Measurements from ENCODE around the gene COMMD1. TPM values are rescaled to one million over a fixed set of nuclear protein-coding genes. Genes with fewer than 3 reads are reported as not detected.

The COMMD1 gene
- total and polyA plus RNA-seq, 2 donors (not counting 1 experiment from before 2014, with no cell fraction given), result 38.6 to 49.3 TPM

DNA sequence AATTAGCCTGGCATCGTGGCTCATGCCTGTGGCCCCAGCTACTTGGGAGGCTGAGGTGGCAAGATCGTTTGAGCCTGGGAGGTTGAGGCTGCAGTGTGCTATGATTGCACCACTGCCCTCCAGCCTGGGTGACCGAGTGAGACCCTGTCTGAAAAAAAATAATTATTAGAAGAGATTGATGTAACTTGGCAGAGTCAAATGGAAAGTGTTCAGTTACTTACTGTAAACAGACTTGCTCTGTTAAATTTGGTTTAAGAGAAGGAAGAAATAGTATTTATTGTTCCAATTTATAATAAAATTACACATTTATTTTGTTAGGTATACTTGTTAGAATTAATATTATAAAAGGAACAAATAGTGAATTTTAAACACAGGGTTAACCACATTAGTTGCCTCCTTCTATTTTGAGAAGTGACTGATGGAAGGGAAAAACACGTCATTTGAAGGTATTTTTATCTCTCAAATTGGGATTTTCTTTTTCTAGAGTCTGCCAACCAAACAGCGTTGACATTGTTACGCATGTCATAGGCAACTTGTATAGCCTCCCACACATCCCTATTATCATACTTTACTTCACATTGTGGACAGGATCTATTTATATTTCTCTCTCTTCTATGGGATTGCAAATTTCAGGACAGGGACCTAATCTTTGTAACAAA lies 171.6 kb downstream of the COMMD1 start:
- Histone ChIP-seq H3K79me2 (ENCODE audit: control insufficient read depth, insufficient read depth, low read length) (no peaks in the 10 kb centered on the region), H3K9ac (ENCODE audit: insufficient read depth, low read length) (no peak overlapping the region), H3K27ac (ENCODE audit: insufficient read depth, low read length) (no peak overlapping the region), H3K4me1 (ENCODE audit: control insufficient read depth, extremely low read depth, insufficient read depth, low read length) (no peaks in the 10 kb centered on the region), H3K4me2 (ENCODE audit: extremely low read depth, insufficient read depth, low read length) (no peak overlapping the region), H4K20me1 (ENCODE audit: control insufficient read depth, extremely low read depth, insufficient read depth, low read length) (no peaks in the 10 kb centered on the region), H3K27me3 (ENCODE audit: control insufficient read depth, insufficient read depth, low read length) (no peaks in the 10 kb centered on the region), H2AFZ (ENCODE audit: low read length) (no peak overlapping the region), H3K9me3 (ENCODE audit: control insufficient read depth, insufficient read depth, low read depth, low read length) (no peaks in the 10 kb centered on the region), H3K4me3 (replicated peaks in 1 of 4; ENCODE audit: control extremely low read depth in 1 of 4, insufficient read depth in 1 of 4, low read depth in 3 of 4, low read length in 4 of 4) (no peak overlapping the region), H3K36me3 (ENCODE audit: control insufficient read depth, insufficient read depth, low read length) (no peaks in the 10 kb centered on the region)
- peak in 1 of 2 donors; percentile 34 for DNase-seq (ENCODE audit: low read depth in 2 of 2)
- no peak for TF ChIP-seq EZH2 (IDR thresholded peaks at IDR 0.05; ENCODE audit: low read length, missing control alignments)
- TF ChIP-seq, protein P1, sequence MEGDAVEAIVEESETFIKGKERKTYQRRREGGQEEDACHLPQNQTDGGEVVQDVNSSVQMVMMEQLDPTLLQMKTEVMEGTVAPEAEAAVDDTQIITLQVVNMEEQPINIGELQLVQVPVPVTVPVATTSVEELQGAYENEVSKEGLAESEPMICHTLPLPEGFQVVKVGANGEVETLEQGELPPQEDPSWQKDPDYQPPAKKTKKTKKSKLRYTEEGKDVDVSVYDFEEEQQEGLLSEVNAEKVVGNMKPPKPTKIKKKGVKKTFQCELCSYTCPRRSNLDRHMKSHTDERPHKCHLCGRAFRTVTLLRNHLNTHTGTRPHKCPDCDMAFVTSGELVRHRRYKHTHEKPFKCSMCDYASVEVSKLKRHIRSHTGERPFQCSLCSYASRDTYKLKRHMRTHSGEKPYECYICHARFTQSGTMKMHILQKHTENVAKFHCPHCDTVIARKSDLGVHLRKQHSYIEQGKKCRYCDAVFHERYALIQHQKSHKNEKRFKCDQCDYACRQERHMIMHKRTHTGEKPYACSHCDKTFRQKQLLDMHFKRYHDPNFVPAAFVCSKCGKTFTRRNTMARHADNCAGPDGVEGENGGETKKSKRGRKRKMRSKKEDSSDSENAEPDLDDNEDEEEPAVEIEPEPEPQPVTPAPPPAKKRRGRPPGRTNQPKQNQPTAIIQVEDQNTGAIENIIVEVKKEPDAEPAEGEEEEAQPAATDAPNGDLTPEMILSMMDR (conservative IDR thresholded peaks at IDR 0.05 in 1 of 2, IDR thresholded peaks at IDR 0.05 in 1 of 2; ENCODE audit: low read depth in 1 of 2, low read length in 2 of 2), result no peak

DNA sequence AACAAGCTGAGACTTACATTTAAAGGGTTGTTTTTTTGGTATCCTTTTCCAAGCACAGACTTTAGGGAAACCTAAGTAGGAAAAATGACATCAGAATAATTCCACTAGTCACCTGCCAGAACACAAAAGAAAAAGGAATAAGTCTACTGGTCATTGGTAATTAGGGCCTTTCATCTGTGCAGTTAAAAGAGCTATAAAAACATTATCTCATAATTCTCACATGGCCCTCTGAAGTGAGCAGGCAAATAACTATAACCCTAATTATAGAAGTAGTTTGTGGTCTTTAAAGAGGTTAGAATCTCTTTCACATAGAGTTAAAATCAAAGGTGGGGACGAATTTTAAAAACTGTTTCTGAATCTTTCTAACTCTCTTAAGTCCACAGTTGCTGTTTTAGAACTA lies 179.3 kb downstream of the COMMD1 start:
- Histone ChIP-seq H2AFZ (ENCODE audit: low read length) (no peak overlapping the region), H3K4me1 (ENCODE audit: control insufficient read depth, extremely low read depth, insufficient read depth, low read length) (no peaks in the 10 kb centered on the region), H3K79me2 (ENCODE audit: control insufficient read depth, insufficient read depth, low read length) (no peaks in the 10 kb centered on the region), H3K27ac (ENCODE audit: insufficient read depth, low read length) (no peak overlapping the region), H3K9ac (ENCODE audit: insufficient read depth, low read length) (no peak overlapping the region), H3K36me3 (ENCODE audit: control insufficient read depth, insufficient read depth, low read length) (no peaks in the 10 kb centered on the region), H3K4me3 (replicated peaks in 1 of 4; ENCODE audit: control extremely low read depth in 1 of 4, insufficient read depth in 1 of 4, low read depth in 3 of 4, low read length in 4 of 4) (no peak overlapping the region), H3K27me3 (ENCODE audit: control insufficient read depth, insufficient read depth, low read length) (no peaks in the 10 kb centered on the region), H4K20me1 (ENCODE audit: control insufficient read depth, extremely low read depth, insufficient read depth, low read length) (no peaks in the 10 kb centered on the region), H3K4me2 (ENCODE audit: extremely low read depth, insufficient read depth, low read length) (no peak overlapping the region), H3K9me3 (ENCODE audit: control insufficient read depth, insufficient read depth, low read depth, low read length) (no peaks in the 10 kb centered on the region)
- TF ChIP-seq, protein P1 (conservative IDR thresholded peaks at IDR 0.05 in 1 of 2, IDR thresholded peaks at IDR 0.05 in 1 of 2; ENCODE audit: low read depth in 1 of 2, low read length in 2 of 2), result no peak
- no peak for TF ChIP-seq EZH2 (IDR thresholded peaks at IDR 0.05; ENCODE audit: low read length, missing control alignments)
- no peak for DNase-seq (ENCODE audit: low read depth in 2 of 2)

GRCh38 chr2:62089658-62090057 lies 184.2 kb downstream of the COMMD1 start:
- TF ChIP-seq, protein P1 (conservative IDR thresholded peaks at IDR 0.05 in 1 of 2, IDR thresholded peaks at IDR 0.05 in 1 of 2; ENCODE audit: low read depth in 1 of 2, low read length in 2 of 2), result no peak
- TF ChIP-seq EZH2 (IDR thresholded peaks at IDR 0.05; ENCODE audit: low read length, missing control alignments), result no peak
- Histone ChIP-seq H4K20me1 (ENCODE audit: control insufficient read depth, extremely low read depth, insufficient read depth, low read length) (no peaks in the 10 kb centered on the region), H3K36me3 (ENCODE audit: control insufficient read depth, insufficient read depth, low read length) (no peaks in the 10 kb centered on the region), H3K4me3 (replicated peaks in 1 of 4; ENCODE audit: control extremely low read depth in 1 of 4, insufficient read depth in 1 of 4, low read depth in 3 of 4, low read length in 4 of 4) (no peak overlapping the region), H3K79me2 (ENCODE audit: control insufficient read depth, insufficient read depth, low read length) (no peaks in the 10 kb centered on the region), H3K27ac (ENCODE audit: insufficient read depth, low read length) (no peak overlapping the region), H3K9me3 (ENCODE audit: control insufficient read depth, insufficient read depth, low read depth, low read length) (no peaks in the 10 kb centered on the region), H3K27me3 (ENCODE audit: control insufficient read depth, insufficient read depth, low read length) (no peaks in the 10 kb centered on the region), H3K9ac (ENCODE audit: insufficient read depth, low read length) (no peak overlapping the region), H2AFZ (ENCODE audit: low read length) (no peak overlapping the region), H3K4me2 (ENCODE audit: extremely low read depth, insufficient read depth, low read length) (no peak overlapping the region), H3K4me1 (ENCODE audit: control insufficient read depth, extremely low read depth, insufficient read depth, low read length) (no peaks in the 10 kb centered on the region)
- DNase-seq (ENCODE audit: low read depth in 2 of 2), result peak in 1 of 2 donors; percentile 73
